Measurements from ENCODE around the gene RBM26. TPM values are rescaled to one million over a fixed set of nuclear protein-coding genes. Genes with fewer than 3 reads are reported as not detected.

The RBM26 gene
- polyA plus RNA-seq, 1 donor from 2014 or later = 112 TPM

GRCh38 chr13:79402074-79402635 lies 3.9 kb downstream of the RBM26 start:
- H2AFZ ChIP-seq (ENCODE audit: low read depth, low read length) = no peak overlapping the region
- TF ChIP-seq EP300 (conservative IDR thresholded peaks at IDR 0.05; ENCODE audit: poor library complexity, severe bottlenecking) (no peak), POLR2AphosphoS5 (IDR thresholded peaks at IDR 0.05) (no peak), RAD21 (conservative IDR thresholded peaks at IDR 0.05) (no peak), REST (IDR thresholded peaks at IDR 0.05; ENCODE audit: borderline replicate concordance) (no peak), CTCF (IDR thresholded peaks at IDR 0.05; ENCODE audit: poor library complexity, severe bottlenecking) (no peak), TAF1 (IDR thresholded peaks at IDR 0.05; ENCODE audit: low read depth) (no peak), MXI1 (conservative IDR thresholded peaks at IDR 0.05; ENCODE audit: poor library complexity, severe bottlenecking) (no peak), EZH2 (IDR thresholded peaks at IDR 0.05; ENCODE audit: borderline replicate concordance, insufficient read depth, low read length, poor library complexity, severe bottlenecking) (no peak), SMC3 (conservative IDR thresholded peaks at IDR 0.05; ENCODE audit: poor library complexity) (no peak)
- no peaks in the 10 kb centered on the region for H3K27me3 ChIP-seq (ENCODE audit: insufficient read depth, low read depth, low read length)
- H3K9ac ChIP-seq (ENCODE audit: low read length) = no peak overlapping the region
- no peaks in the 10 kb centered on the region for H3K9me2 ChIP-seq (ENCODE audit: insufficient read depth, low read length)
- no peaks in the 10 kb centered on the region for H3F3A ChIP-seq (ENCODE audit: insufficient read depth, low read length, poor library complexity, severe bottlenecking)
- H4K20me1 ChIP-seq (ENCODE audit: insufficient read depth) = no peaks in the 10 kb centered on the region
- H3K4me3 ChIP-seq (ENCODE audit: low read length) = peak overlapping the region; percentile 78
- no peak overlapping the region for H3K27ac ChIP-seq (ENCODE audit: low read length)
- H3K79me2 ChIP-seq (replicated peaks; ENCODE audit: insufficient read depth, low read length) = peaks cover 63% of the 10 kb centered on the region
- H3K9me3 ChIP-seq (ENCODE audit: low read length) = no peaks in the 10 kb centered on the region
- no peaks in the 10 kb centered on the region for H3K36me3 ChIP-seq (ENCODE audit: insufficient read depth, low read length)
- H3K4me2 ChIP-seq (ENCODE audit: low read length) = peak overlapping the region; percentile 27

- Histone ChIP-seq H3K4me2 (ENCODE audit: low read length) (peak overlapping the region; percentile 1), H3K9me2 (ENCODE audit: insufficient read depth, low read length) (no peaks in the 10 kb centered on the region), H2AFZ (ENCODE audit: low read depth, low read length) (no peak overlapping the region), H3K27me3 (ENCODE audit: insufficient read depth, low read depth, low read length) (no peaks in the 10 kb centered on the region), H4K20me1 (ENCODE audit: insufficient read depth) (no peaks in the 10 kb centered on the region), H3F3A (ENCODE audit: insufficient read depth, low read length, poor library complexity, severe bottlenecking) (no peaks in the 10 kb centered on the region), H3K79me2 (replicated peaks; ENCODE audit: insufficient read depth, low read length) (peaks cover 63% of the 10 kb centered on the region), H3K9me3 (ENCODE audit: low read length) (no peaks in the 10 kb centered on the region), H3K9ac (ENCODE audit: low read length) (no peak overlapping the region), H3K4me3 (ENCODE audit: low read length) (peak overlapping the region; percentile 78), H3K27ac (ENCODE audit: low read length) (no peak overlapping the region), H3K36me3 (ENCODE audit: insufficient read depth, low read length) (peaks cover 4% of the 10 kb centered on the region)
- no peak for TF ChIP-seq REST (IDR thresholded peaks at IDR 0.05; ENCODE audit: borderline replicate concordance)
- no peak for TF ChIP-seq MXI1 (conservative IDR thresholded peaks at IDR 0.05; ENCODE audit: poor library complexity, severe bottlenecking)
- no peak for TF ChIP-seq POLR2AphosphoS5 (IDR thresholded peaks at IDR 0.05)
- no peak for TF ChIP-seq SMC3 (conservative IDR thresholded peaks at IDR 0.05; ENCODE audit: poor library complexity)
- TF ChIP-seq EP300 (conservative IDR thresholded peaks at IDR 0.05; ENCODE audit: poor library complexity, severe bottlenecking) = no peak
- TF ChIP-seq EZH2 (IDR thresholded peaks at IDR 0.05; ENCODE audit: borderline replicate concordance, insufficient read depth, low read length, poor library complexity, severe bottlenecking) = no peak
- TF ChIP-seq CTCF (IDR thresholded peaks at IDR 0.05; ENCODE audit: poor library complexity, severe bottlenecking) = no peak
- no peak for TF ChIP-seq RAD21 (conservative IDR thresholded peaks at IDR 0.05)
- TF ChIP-seq TAF1 (IDR thresholded peaks at IDR 0.05; ENCODE audit: low read depth) = no peak
These were observed 4.6 kb downstream of the RBM26 start for GRCh38 chr13:79401259-79402070.

Data from neural cell (in vitro differentiated cells).